Stimulated activated CD4-positive, alpha-beta T cell treated with anti-CD3 and anti-CD28 coated beads, Interleukin-12 subunit alpha, Interleukin-12 subunit beta, amount 100 ng/mL, for 4 hours (primary cell): ENCODE measurements around the gene COG2.
"Not testable (repeated sequence)": the region's sequence is repeated elsewhere in the genome, so short reads cannot be mapped to it uniquely, and the experiment has no call there.

Source experiments
- DNase-seq: peaks from one replicate; pipeline ENCODE4 v3.0.0-alpha.2; 2020

COG2 gene

DNA sequence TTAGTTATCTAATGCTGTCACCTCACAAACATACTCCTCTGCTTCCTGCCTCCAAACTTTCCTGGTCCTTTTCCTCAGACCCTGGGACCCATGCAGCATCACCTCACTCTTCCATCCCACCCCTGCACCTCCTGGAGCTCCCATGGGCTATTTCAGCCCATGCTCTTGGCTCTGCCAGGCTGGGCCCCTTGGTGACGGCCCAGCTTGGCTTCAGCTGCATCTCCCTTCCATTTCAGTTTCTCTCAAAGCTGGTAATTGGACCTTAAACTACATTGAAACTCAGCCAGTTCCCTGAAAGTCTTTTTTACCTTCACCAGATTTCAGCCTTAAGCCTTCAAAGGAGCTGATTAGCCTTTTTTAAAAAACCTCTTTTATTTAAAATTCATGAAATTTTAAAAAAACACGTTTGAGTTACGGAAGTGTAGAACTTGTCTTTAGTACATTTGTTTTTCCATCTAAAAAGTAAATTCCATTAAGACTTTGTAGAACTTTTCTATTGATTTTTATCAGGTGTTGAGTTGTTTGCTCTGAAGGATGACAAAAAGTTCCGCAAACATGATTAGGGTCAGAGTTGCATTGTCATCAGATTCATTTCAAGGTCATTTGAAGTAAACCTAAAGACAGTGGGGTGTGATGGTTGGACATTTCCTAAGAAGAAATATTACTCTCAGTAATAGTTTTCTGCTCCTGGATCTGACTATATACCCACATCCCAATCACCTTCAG, 38.2 kb downstream of the COG2 start:
- DNase-seq: no peak

DNA sequence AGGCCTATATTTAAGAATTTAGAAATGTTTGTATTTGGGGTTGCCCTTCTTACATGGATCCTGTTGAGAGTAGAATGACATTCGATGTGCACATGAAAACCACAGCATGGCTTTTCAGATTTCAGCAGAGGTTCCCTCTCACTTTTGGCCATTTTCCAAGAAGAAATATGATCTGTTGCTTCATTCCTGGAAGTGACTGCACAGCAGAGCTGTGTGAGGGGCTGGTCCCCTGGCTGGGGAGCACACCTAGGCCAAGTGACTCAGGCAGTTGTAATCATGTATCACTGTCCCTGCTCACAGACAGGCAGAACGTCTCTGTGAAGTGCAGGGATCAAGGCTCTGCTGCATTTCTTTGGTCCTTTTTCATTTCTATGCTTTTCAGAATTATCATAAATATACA, 39.3 kb downstream of the COG2 start:
- DNase-seq: no peak

DNA sequence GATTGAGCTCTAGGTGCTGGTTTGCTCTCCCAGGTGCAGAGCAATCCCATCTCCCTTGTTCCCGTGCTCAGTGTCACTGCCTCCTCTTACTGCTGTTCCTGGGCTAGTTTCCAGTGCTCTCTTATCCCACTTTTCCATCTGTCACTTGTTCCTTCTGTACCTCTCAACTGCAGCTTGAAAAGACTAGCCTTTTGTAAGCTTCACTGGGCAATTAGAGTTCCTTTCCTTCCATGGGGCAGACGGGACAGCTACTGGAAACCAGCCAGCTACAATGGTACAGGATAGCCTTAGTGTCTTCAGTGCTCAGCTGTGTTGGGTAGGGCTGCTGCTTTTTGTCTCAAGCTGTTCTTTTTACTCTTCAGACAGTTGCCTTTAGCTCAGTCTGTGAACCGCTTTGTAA, 40.0 kb downstream of the COG2 start:
- DNase-seq: no peak

DNA sequence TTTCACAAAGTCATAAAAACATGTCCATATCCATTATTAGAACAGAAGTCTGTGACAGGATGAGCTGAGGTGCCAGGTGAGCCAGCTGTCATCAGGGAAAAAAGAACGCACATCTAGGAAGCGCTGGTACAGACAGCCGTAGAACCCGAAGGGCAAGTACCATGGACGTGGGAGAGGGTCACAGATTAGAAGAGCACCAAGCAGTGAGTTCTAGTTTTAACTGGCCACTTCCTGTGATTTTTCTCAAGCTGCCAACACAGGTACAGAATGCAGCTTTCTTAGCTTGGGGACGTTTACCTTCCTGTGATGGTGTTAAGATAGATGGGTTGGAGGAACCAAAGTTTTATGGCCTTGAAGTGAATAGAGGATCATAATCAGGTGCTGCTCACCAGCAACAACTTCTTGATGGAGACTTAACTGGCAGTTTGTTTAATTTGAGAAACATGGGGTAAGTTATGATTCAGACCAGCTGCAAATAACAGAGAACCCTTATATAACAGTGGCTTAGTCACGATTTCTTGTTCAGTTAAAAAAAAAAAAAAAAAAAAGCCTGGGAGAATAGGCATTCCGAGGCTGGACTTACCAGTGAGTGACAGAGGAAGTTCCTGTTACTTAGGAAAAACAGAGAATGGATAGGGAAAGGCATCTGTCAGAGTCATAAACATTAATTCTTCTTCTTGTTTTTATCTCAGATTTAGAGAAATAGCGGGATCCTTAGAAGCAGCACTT, 40.8 kb downstream of the COG2 start:
- no peak for DNase-seq

DNA sequence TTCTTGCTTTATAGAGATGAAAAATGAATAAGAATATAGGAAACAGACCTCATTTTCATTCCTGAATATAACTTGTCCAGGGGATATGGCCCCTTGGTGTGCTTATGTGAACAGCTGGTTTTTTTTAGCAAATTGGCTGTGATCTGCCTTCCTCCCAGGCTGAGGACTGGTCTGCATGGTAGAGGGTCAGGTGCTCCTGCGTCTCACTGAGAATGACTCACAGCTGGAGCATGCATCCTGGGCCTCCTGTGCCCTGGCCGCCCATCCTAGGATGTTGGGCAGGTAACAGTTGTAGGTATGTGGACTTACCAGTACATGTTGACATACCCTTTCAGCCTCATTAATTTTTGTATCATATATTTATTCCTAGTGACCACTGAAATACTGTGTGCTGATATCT, 41.9 kb downstream of the COG2 start:
- no peak for DNase-seq

GRCh38 chr1:230684998-230685397, 42.7 kb downstream of the COG2 start:
- no peak for DNase-seq

- DNase-seq: no peak
Measured at GRCh38 chr1:230686747-230687146, 44.5 kb downstream of the COG2 start.

- DNase-seq: no peak
Measured at GRCh38 chr1:230690101-230690500, 47.8 kb downstream of the COG2 start.

DNA sequence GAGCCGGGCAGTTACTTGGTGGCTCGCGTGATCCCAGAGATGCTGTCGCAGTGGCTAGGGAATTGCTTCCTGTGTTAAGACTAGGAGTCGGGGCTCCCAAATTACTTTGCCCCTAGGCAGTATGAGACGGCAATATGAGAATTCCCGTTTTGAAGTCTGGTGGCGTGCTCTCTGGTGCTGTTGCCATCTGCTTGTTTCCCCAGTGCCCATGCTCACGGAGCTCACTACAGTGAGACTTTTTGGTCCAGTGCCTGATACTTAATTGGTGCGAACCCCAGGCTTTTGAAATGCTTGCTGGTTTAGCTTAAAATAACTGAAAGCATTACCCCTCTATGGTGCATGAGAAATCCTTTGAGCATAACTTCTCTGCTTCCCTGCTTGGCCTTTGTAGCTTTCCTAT, 49.3 kb downstream of the COG2 start:
- DNase-seq: no peak

GRCh38 chr1:230693221-230693620, 50.9 kb downstream of the COG2 start:
- no peak for DNase-seq

DNA sequence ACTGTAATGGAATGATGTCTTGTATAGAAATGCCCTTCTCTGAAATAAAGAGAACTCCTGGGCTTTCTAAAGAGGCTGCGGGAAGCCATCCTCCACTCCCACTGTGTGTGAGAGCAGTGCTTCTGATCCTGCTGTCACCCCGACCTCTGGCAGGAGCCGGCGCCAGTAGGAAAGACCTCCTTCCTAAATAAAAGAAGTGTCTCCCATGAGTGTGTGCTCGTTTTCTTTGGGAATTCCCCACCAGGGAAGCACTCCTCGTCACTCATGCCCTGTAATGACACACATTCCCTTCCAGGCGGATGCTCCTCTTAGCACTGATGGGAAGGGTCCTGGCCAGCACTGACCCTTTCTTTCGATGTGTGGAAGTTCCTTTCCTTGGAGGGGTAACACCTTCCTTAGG, 51.5 kb downstream of the COG2 start:
- DNase-seq: no peak

DNA sequence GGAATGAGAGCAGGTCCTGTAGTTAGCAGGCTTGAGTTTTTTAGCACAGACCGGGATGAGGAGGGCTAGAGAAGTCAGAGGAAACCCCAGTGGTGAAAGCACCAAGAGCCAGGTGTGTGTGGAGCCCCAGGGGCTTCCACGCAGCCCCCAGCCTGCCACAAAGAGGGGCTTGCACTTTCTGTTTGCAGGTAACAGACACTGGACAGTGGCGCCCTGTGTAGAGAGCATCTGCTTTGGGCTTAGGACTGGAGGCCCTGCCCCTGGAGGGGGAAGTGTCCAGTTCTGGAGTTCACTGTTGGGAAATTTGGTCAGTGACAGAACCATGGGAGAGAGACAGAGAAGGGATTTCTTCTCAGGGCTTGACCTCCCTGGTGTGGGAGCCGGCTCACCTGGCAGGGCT, 52.2 kb downstream of the COG2 start:
- DNase-seq: no peak

DNA sequence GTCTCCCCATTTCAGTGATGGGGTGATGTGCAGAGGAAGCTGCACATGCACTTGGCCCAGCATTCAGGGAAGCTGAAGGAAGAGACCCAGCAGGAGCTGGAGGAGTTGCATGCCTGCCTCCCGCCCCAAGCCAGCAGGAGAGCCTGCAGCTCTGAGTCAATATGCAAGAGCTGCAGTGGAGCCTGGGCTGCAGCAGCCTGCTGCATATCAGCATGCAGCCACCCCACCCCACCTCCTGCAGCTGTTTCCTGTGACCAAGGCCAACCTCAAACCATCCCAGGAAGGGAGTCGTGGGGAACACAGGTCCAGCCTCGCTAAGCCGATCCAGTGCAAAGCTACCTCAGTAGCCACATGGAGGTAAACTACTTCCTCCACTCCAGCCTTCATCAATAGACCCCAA, 52.7 kb downstream of the COG2 start:
- DNase-seq: no peak

DNA sequence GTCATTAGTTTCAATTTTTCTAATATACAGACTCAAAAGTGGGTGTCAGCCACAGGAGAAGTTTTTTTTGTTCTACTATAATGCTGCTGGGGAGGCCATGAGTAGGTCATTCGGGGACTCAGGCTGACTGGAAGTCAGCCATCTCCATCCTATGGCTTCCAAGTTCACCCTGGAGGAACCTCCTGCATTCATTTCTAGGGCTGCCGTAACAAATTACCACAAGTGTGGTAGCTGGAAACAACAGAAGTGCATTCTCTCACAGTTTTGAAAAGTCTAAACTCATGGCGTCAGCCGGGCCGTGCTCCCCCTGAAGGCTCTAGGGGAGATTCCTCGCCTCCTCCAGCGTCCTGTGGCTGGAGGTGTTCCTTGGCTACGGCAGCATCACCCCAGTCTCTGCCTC, 53.9 kb downstream of the COG2 start:
- DNase-seq: no peak

GRCh38 chr1:230696722-230697437, 54.6 kb downstream of the COG2 start:
- DNase-seq: no peak

DNA sequence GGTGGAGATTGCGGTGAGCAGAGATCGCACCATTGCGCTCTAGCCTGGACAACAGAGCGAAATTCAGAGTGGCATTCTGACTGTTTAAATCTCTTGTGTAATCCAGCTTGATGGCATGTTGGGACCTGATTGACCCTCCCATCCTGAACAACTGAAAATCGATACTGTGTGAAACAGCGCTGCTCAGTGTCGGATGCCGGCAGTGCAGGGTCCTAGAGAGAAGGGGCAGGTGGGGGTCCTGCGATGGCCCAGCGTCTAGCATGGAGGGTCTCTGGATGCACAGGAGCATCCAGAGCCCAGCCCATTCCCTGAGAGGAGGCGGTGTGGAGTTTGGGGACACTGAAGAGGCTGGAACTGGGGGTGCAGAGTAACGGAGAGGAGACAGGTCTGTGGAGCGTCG, 55.8 kb downstream of the COG2 start:
- DNase-seq: no peak

DNA sequence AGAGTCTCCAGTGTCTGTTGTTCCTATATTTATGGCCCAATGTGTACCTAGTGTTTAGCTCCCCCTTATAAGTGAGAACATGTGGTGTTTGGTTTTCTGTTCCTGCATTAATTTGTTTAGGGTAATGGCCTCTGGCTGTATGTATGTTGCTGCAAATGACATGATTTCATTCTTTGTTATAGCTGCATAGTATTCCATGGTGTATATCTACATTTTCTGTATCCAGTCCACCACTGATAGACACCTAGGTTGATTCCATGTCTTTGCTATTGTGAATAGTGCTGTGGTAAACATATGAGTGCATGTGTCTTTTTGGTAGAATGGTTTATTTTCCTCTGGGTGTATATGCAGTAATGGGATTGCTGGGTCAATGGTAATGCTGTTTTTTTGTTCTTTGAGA, 56.7 kb downstream of the COG2 start:
- DNase-seq: not testable (repeated sequence)

- no peak for DNase-seq
Measured at GRCh38 chr1:230699716-230700115, 57.4 kb downstream of the COG2 start.

- DNase-seq: no peak
Measured at GRCh38 chr1:230700132-230700531, 57.9 kb downstream of the COG2 start.

GRCh38 chr1:230701434-230701833, 59.2 kb downstream of the COG2 start:
- DNase-seq: no peak

DNA sequence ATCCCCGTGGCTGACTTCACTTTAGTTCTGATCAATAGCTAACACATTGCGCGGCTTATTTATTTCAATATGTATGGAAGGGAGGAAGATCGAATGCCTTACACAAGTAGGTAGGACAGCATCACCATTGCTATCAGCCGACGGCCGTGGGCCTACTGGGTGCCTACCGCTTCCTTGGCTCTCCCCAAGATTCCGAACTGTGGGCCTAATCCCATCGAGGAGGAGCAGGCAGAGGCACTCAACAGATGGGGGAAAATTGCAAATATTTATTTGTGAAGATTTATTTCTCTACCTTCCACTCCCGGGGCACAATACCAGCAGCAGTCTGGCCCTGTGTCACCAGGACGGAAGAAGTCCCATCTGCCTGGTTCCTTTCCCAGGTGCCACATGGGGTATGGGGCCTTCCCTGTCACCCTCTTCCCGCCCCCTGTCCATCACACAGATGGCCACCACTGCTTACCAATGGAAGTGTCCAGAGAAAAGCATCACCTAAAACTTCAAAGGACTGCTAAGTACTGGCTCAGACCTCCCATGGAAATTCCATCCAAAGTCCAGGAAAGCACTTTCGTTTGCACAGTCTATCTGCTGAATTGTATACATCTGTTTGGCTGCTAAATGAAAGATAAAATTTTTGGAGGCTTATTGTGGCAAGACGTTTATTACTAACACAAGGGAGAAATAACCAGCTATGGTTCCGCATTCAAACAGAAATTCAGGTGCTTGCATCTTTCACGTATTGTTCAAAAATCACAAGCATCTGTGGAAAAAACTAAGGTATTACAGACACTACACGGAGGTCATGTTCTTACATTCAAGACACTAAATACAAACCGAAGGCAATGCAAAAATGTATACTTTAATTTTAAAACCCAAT, 59.9 kb downstream of the COG2 start:
- DNase-seq: no peak

DNA sequence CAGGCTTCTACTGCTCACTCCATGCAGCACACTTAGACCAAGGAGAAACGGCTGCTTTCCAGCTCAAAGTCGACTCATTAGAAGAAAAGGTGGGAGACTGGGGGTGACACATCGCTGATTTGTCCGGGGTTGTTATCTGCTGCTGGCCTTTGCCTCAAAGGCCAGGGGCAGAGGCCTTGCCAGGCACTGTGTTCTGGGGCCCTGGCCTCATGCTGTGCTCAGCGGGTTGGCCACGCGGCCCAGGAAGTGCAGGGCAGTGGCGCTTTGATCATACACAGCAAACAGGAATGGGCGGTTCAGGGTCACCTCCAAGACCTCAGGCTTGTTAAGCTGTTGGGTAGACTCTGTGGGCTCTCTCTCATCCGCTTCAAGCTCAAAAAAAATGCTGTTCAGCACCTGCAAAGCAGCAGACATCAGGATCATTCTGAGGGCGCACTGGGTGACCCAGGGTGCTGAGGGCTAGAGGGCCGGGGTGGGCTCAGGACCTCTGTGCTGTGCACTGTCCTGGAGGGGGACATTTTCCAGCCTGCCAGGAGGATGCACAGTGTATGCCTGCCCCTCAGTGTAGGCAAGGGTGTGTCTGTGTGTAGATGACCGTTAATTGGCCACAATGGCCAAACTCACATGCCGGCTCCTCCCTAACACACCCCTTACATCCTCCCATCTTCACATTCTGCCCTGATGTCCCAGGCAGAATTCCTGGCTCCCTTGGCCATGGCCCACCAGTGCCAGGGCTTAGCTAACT, 60.8 kb downstream of the COG2 start:
- no peak for DNase-seq
